GM15510 (cell line): Measurements from ENCODE around the gene TIGD2.

ENCODE experiments used
- POLR2A ChIP-seq: IDR thresholded peaks from 3 replicates; pipeline ENCODE4 v1.6.1; 2011; ENCODE audit warnings: borderline replicate concordance; ENCODE audit not compliant: insufficient read length; ENCODE audit errors: extremely low read depth

Gene TIGD2

GRCh38 chr4:89111833-89112563 lies 665 bp downstream of the TIGD2 start:
- no peak for TF ChIP-seq POLR2A

GRCh38 chr4:89113415-89113814 lies 2.1 kb downstream of the TIGD2 start:
- TF ChIP-seq POLR2A = no peak

GRCh38 chr4:89114100-89114499 lies 2.8 kb downstream of the TIGD2 start:
- no peak for TF ChIP-seq POLR2A

DNA sequence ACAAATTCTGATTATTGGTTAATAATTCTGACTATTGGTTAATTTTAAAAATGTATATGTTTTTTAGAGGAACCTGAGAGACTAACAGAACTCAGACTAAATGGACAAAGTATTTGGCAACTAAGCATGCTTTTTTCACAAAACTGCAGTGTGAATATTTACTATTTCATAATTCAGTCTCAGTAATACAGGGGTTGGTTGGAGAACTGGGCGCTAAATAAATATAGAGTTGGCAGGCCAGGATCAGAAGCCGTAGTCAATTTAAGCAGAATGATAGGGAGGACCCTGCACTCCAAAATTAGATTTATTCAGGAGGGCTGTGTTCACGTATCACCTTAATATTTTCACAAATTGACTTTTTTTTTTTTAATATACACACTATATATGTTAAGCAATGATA lies 5.8 kb downstream of the TIGD2 start:
- no peak for TF ChIP-seq POLR2A

DNA sequence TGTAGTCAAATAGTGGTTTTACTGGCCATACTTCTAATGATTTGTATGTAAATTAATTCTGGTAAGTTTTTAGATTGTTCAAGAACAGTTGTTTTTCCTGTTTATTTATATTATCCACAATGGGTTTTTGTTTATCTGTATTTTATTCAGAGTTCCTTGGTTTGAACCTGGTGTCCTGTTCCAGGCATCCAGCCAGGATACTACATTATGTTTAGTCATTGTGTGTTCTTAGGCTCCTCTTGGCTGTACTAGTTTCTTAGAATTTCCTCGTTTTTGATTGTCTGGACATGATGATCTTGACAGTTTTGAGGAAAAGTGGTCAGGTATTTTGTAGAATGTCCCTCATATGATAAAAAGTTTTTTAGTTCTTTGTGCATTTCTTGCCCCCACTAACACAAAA lies 7.8 kb downstream of the TIGD2 start:
- TF ChIP-seq POLR2A = no peak

GRCh38 chr4:89119836-89120235 lies 8.5 kb downstream of the TIGD2 start:
- TF ChIP-seq POLR2A = no peak

- TF ChIP-seq POLR2A = no peak
These were observed 10.2 kb downstream of the TIGD2 start for GRCh38 chr4:89121387-89122068.

GRCh38 chr4:89123451-89123851 lies 12.1 kb downstream of the TIGD2 start:
- no peak for TF ChIP-seq POLR2A

DNA sequence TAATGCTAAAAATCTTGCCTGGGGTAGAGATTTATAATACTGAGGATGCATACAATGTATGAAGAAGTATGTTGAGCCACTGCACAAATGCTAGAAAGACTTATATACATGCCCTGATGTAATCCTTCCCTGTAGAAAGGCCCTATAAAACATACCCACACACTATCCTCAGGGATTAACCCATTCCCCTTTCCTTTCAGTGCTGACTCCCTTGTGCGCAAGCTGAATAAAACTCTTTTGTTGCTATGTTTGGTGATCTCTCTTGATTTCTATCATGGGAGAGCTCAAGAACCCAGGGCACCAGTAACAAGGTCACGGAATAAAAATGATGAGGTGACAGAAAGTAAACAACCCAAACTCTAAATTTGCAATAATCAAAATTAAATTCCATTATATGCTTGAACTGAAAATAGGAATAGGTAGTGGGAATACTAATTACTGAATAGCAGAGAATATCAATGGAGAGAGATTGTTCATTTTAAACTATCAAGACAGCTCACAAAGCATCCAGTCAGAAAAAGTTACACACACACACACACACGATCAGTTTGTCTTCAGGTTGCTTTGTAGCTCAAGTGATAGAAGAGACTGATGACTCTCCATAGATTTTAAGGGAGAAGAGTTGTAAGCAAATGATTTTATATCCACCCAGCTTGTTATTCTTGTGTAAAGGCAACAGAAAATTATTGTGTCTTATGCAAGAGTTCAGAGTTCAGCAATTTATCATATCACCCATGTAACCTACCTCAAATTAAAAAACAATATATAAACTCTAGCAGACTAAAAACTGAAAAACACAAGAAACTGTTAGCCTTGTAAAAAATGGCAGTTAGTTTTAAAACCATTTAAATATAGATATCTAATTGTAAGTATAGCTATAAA lies 14.8 kb downstream of the TIGD2 start:
- no peak for TF ChIP-seq POLR2A

GRCh38 chr4:89129080-89129640 lies 17.8 kb downstream of the TIGD2 start:
- no peak for TF ChIP-seq POLR2A

- TF ChIP-seq POLR2A = no peak
These were observed 23.5 kb downstream of the TIGD2 start for GRCh38 chr4:89134775-89135319.

GRCh38 chr4:89136525-89136924 lies 25.2 kb downstream of the TIGD2 start:
- TF ChIP-seq POLR2A = no peak

- no peak for TF ChIP-seq POLR2A
These were observed 25.9 kb downstream of the TIGD2 start for GRCh38 chr4:89137231-89137630.

GRCh38 chr4:89137695-89138094 lies 26.4 kb downstream of the TIGD2 start:
- TF ChIP-seq POLR2A = no peak
